NT2/D1 (cell line): ENCODE data around the gene ALDH1A1.
"Not testable (repeated sequence)": the region's sequence is repeated elsewhere in the genome, so short reads cannot be mapped to it uniquely, and the experiment has no call there.

ENCODE experiments used
- DNase-seq: peaks from one replicate; pipeline ENCODE4 v3.0.0-alpha.2; 2011; ENCODE audit warnings: low read depth, low spot score
- H3K27me3 ChIP-seq: 2 replicates; pipeline ENCODE4 v1.6.0; 2011; ENCODE audit warnings: mild to moderate bottlenecking; ENCODE audit not compliant: insufficient read length, insufficient read depth
- H3K36me3 ChIP-seq: 2 replicates; pipeline ENCODE4 v1.6.1; 2011; ENCODE audit warnings: mild to moderate bottlenecking, low read length, mixed read lengths; ENCODE audit not compliant: insufficient read depth, insufficient read length
- H3K4me1 ChIP-seq: 2 replicates; pipeline ENCODE4 v1.5.1; 2011; ENCODE audit not compliant: insufficient read depth, insufficient read length
- H3K4me3 ChIP-seq: 2 replicates; pipeline ENCODE4 v1.5.1; 2011; ENCODE audit warnings: low read depth; ENCODE audit not compliant: insufficient read length
- H3K9ac ChIP-seq: 2 replicates; pipeline ENCODE4 v1.6.0; 2011; ENCODE audit warnings: low read depth; ENCODE audit not compliant: insufficient read length
- H3K9me3 ChIP-seq: 2 replicates; pipeline ENCODE4 v1.5.1; 2011; ENCODE audit warnings: mild to moderate bottlenecking, low read length; ENCODE audit not compliant: insufficient read depth
- SUZ12 ChIP-seq: IDR thresholded peaks from 2 replicates; pipeline ENCODE4 v1.6.1; 2011; ENCODE audit not compliant: insufficient read length, insufficient read depth; ENCODE audit errors: extremely low read depth
- YY1 ChIP-seq: IDR thresholded peaks from 2 replicates; pipeline ENCODE4 v1.6.1; 2011; ENCODE audit not compliant: insufficient read length, insufficient read depth
- ZNF274 ChIP-seq: IDR thresholded peaks from 2 replicates; pipeline ENCODE4 v1.6.1; 2011; ENCODE audit warnings: mild to moderate bottlenecking, low read depth, low read length

ALDH1A1 gene

DNA sequence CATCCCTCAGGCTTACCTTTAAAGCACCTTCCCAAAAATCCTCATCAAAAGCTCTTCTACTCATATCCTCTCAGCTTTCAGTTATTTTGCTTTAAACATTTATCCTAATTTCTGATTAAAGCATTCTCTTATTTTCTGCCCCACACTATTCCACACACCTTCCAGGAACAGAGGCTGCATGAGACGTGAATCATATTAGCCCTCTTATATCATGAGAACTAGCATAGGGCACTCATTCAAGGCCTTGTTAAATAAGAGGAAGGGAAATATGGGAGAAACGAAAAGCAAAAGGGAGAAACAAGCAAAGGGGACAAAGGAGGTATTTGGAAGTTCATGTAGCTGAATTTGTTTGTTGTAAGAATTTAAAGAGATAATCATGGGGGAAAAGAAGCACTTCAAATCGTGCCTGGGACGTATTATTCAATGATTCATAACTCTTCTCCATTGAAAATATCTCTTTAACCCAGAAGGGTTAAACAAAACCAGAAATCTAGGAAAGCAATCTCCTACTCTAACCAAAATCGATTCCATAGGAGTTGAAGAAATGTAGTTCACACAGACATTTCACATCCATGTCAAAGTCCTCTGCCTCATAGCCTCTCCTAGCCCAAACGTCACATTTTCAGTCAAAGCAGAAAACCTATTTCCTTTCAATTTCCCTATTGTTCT lies 4.1 kb downstream of the ALDH1A1 start:
- Histone ChIP-seq H3K4me1 (no peaks in the 10 kb centered on the region), H3K27me3 (no peaks in the 10 kb centered on the region), H3K4me3 (no peak overlapping the region), H3K9ac (no peak overlapping the region), H3K9me3 (no peaks in the 10 kb centered on the region), H3K36me3 (no peaks in the 10 kb centered on the region)
- TF ChIP-seq YY1 (no peak), ZNF274 (no peak), SUZ12 (no peak)
- no peak for DNase-seq

- no peak overlapping the region for H3K4me3 ChIP-seq
- H3K9me3 ChIP-seq: no peaks in the 10 kb centered on the region
- H3K9ac ChIP-seq: no peak overlapping the region
- no peaks in the 10 kb centered on the region for H3K4me1 ChIP-seq
- DNase-seq: no peak
- H3K27me3 ChIP-seq: no peaks in the 10 kb centered on the region
- TF ChIP-seq YY1: no peak
- H3K36me3 ChIP-seq: no peaks in the 10 kb centered on the region
These were observed 4.8 kb downstream of the ALDH1A1 start for GRCh38 chr9:72947984-72948465.

- no peaks in the 10 kb centered on the region for H3K36me3 ChIP-seq
- TF ChIP-seq SUZ12: no peak
- TF ChIP-seq YY1: no peak
- no peak for TF ChIP-seq ZNF274
- H3K27me3 ChIP-seq: no peaks in the 10 kb centered on the region
- no peak overlapping the region for H3K4me3 ChIP-seq
- H3K9me3 ChIP-seq: no peaks in the 10 kb centered on the region
- no peaks in the 10 kb centered on the region for H3K4me1 ChIP-seq
- no peak overlapping the region for H3K9ac ChIP-seq
- no peak for DNase-seq
These were observed 6.0 kb downstream of the ALDH1A1 start for GRCh38 chr9:72946821-72947220.

GRCh38 chr9:72946318-72946717 lies 6.5 kb downstream of the ALDH1A1 start:
- Histone ChIP-seq H3K27me3 (no peaks in the 10 kb centered on the region), H3K4me3 (no peak overlapping the region), H3K4me1 (no peaks in the 10 kb centered on the region), H3K36me3 (no peaks in the 10 kb centered on the region), H3K9me3 (no peaks in the 10 kb centered on the region), H3K9ac (no peak overlapping the region)
- TF ChIP-seq SUZ12 (no peak), ZNF274 (no peak), YY1 (no peak)
- no peak for DNase-seq

- no peak for DNase-seq
- H3K9me3 ChIP-seq: no peaks in the 10 kb centered on the region
- no peaks in the 10 kb centered on the region for H3K4me1 ChIP-seq
- no peak overlapping the region for H3K9ac ChIP-seq
- no peaks in the 10 kb centered on the region for H3K36me3 ChIP-seq
- no peak overlapping the region for H3K4me3 ChIP-seq
- H3K27me3 ChIP-seq: no peaks in the 10 kb centered on the region
- TF ChIP-seq YY1: no peak
- TF ChIP-seq SUZ12: no peak
- TF ChIP-seq ZNF274: no peak
These were observed 7.5 kb downstream of the ALDH1A1 start for GRCh38 chr9:72945391-72945790.

GRCh38 chr9:72943844-72944462 lies 8.9 kb downstream of the ALDH1A1 start:
- no peak for DNase-seq
- no peaks in the 10 kb centered on the region for H3K36me3 ChIP-seq
- H3K4me1 ChIP-seq: no peaks in the 10 kb centered on the region
- no peak for TF ChIP-seq YY1
- TF ChIP-seq SUZ12: no peak
- TF ChIP-seq ZNF274: no peak
- no peak overlapping the region for H3K9ac ChIP-seq
- H3K9me3 ChIP-seq: no peaks in the 10 kb centered on the region
- H3K27me3 ChIP-seq: no peaks in the 10 kb centered on the region
- H3K4me3 ChIP-seq: no peak overlapping the region

DNA sequence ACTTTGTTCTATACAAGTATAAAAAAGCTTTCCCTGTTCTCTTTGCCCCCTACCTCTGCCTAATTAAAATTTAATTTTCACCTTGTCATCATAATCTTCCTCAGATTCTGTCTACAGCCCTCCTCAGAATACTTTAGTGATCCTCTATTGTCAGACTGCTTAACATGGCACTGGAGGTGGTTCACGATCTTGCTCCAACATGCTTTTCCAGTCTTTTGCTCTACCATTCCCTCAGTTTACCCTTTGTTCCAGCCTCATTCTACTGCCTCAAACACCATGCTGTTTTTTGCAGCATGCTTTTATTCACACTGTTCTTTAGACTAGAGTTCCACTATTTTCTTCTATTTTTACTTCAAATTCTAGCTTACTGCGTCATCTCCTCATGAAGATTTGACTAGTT lies 10.4 kb downstream of the ALDH1A1 start:
- Histone ChIP-seq H3K4me1 (no peaks in the 10 kb centered on the region), H3K4me3 (no peak overlapping the region), H3K9ac (no peak overlapping the region), H3K36me3 (no peaks in the 10 kb centered on the region), H3K9me3 (no peaks in the 10 kb centered on the region), H3K27me3 (no peaks in the 10 kb centered on the region)
- DNase-seq: no peak
- TF ChIP-seq SUZ12 (no peak), YY1 (no peak), ZNF274 (no peak)

GRCh38 chr9:72939581-72939980 lies 13.3 kb downstream of the ALDH1A1 start:
- H3K4me1 ChIP-seq, H3K36me3 ChIP-seq, DNase-seq, H3K9ac ChIP-seq, H3K27me3 ChIP-seq, H3K9me3 ChIP-seq, H3K4me3 ChIP-seq: not testable (repeated sequence)
